DMS 273 treated with DMSO at 0.1 percent for 48 hours (cell line): Measurements from ENCODE around the gene DPP10.

Experiments used
- DNase-seq: peaks from one replicate; lab custom pipeline; 2025; lab: John Stamatoyannopoulos, UW

The DPP10 gene

GRCh38 chr2:114810092-114810491, 367.7 kb downstream of the DPP10 start:
- DNase-seq: no peak

GRCh38 chr2:114812261-114812660, 369.8 kb downstream of the DPP10 start:
- no peak for DNase-seq

GRCh38 chr2:114814355-114814754, 371.9 kb downstream of the DPP10 start:
- no peak for DNase-seq

- DNase-seq: no peak
Measured at GRCh38 chr2:114821055-114821454, 378.6 kb downstream of the DPP10 start.

- no peak for DNase-seq
Measured at GRCh38 chr2:114843963-114844362, 401.5 kb downstream of the DPP10 start.

- no peak for DNase-seq
Measured at GRCh38 chr2:114857196-114857595, 414.8 kb downstream of the DPP10 start.

GRCh38 chr2:114859726-114860510, 417.5 kb downstream of the DPP10 start:
- DNase-seq: no peak

- no peak for DNase-seq
Measured at GRCh38 chr2:114862243-114862642, 419.8 kb downstream of the DPP10 start.

- peak; percentile 55 for DNase-seq
Measured at GRCh38 chr2:114864901-114865300, 422.5 kb downstream of the DPP10 start.

- DNase-seq: no peak
Measured at GRCh38 chr2:114880046-114880445, 437.6 kb downstream of the DPP10 start.

GRCh38 chr2:114919985-114920384, 477.5 kb downstream of the DPP10 start:
- DNase-seq: no peak

- DNase-seq: no peak
Measured at GRCh38 chr2:114922076-114922475, 479.6 kb downstream of the DPP10 start.

GRCh38 chr2:114925296-114926255, 483.1 kb downstream of the DPP10 start:
- no peak for DNase-seq

GRCh38 chr2:114926303-114926702, 483.9 kb downstream of the DPP10 start:
- DNase-seq: no peak

- DNase-seq: no peak
Measured at GRCh38 chr2:114929225-114929624, 486.8 kb downstream of the DPP10 start.

GRCh38 chr2:114933671-114934241, 491.3 kb downstream of the DPP10 start:
- no peak for DNase-seq

- DNase-seq: no peak
Measured at GRCh38 chr2:114935031-114935430, 492.6 kb downstream of the DPP10 start.

- DNase-seq: no peak
Measured at GRCh38 chr2:114937366-114937930, 495.0 kb downstream of the DPP10 start.

GRCh38 chr2:114940785-114941458, 498.5 kb downstream of the DPP10 start:
- no peak for DNase-seq

- no peak for DNase-seq
Measured at GRCh38 chr2:114949228-114949804, 506.9 kb downstream of the DPP10 start.

- DNase-seq: no peak
Measured at GRCh38 chr2:114960389-114960788, 517.9 kb downstream of the DPP10 start.
